Measurements from ENCODE around the gene ATG12. TPM values are rescaled to one million over a fixed set of nuclear protein-coding genes. Genes with fewer than 3 reads are reported as not detected.

The ATG12 gene
- total and polyA plus RNA-seq, 7 experiments from 2014 or later: 47.9 to 141 (median 82.9) TPM

GRCh38 chr5:115796656-115797055 lies 44.7 kb downstream of the ATG12 start:
- no peak for ATAC-seq
- Histone ChIP-seq H3K9me3 (ENCODE audit: control insufficient read depth in 2 of 3, low read length in 3 of 3) (no peaks in the 10 kb centered on the region), H3K4me1 (ENCODE audit: control insufficient read depth in 2 of 2, insufficient read depth in 2 of 2, low read length in 2 of 2) (no peaks in the 10 kb centered on the region), H3K27me3 (ENCODE audit: control insufficient read depth in 2 of 2, insufficient read depth in 2 of 2, low read length in 2 of 2) (no peaks in the 10 kb centered on the region), H3K27ac (ENCODE audit: low read depth, low read length) (no peak overlapping the region), H3K4me3 (ENCODE audit: low read length) (no peak overlapping the region), H3K36me3 (ENCODE audit: control insufficient read depth in 2 of 3, insufficient read depth in 3 of 3, low read length in 3 of 3) (no peaks in the 10 kb centered on the region)
- Mint-ChIP-seq H3K27ac (peak overlapping the region in 1 of 9 donors; percentile 31), H3K27me3 (peaks cover 14 to 46% (median 31%) of the 10 kb centered on the region in 5 donors), H3K4me1 (peaks cover 0 to 7% (median 0%) of the 10 kb centered on the region in 7 donors), H3K4me3 (no peak overlapping the region), H3K36me3 (no peaks in the 10 kb centered on the region), H3K9me3 (no peaks in the 10 kb centered on the region)
- intact Hi-C loops (cut with micrococcal nuclease): no loop called here
- CTCF ChIA-PET: interaction anchor here (0.5 kb wide), 1 partner anchor 224 kb away, joined by 3 read pairs; no protein-coding TSS in a partner anchor
- POLR2A ChIA-PET: no interaction called here
- DNase-seq: no peak

- H3K9me3 ChIP-seq (ENCODE audit: control insufficient read depth in 2 of 3, low read length in 3 of 3): no peaks in the 10 kb centered on the region
- ChIA-PET POLR2A (no interaction called here), CTCF (no interaction called here)
- peaks cover 21 to 48% (median 37%) of the 10 kb centered on the region in 5 donors for H3K27me3 Mint-ChIP-seq
- H3K4me1 Mint-ChIP-seq: peaks cover 0 to 7% (median 0%) of the 10 kb centered on the region in 7 donors
- H3K4me3 ChIP-seq (ENCODE audit: low read length): no peak overlapping the region
- DNase-seq: no peak
- intact Hi-C loops (cut with micrococcal nuclease): no loop called here
- H3K27me3 ChIP-seq (ENCODE audit: control insufficient read depth in 2 of 2, insufficient read depth in 2 of 2, low read length in 2 of 2): no peaks in the 10 kb centered on the region
- H3K4me1 ChIP-seq (ENCODE audit: control insufficient read depth in 2 of 2, insufficient read depth in 2 of 2, low read length in 2 of 2): no peaks in the 10 kb centered on the region
- H3K9me3 Mint-ChIP-seq: peaks cover 0 to 2% (median 0%) of the 10 kb centered on the region in 11 donors
- no peaks in the 10 kb centered on the region for H3K36me3 Mint-ChIP-seq
- no peaks in the 10 kb centered on the region for H3K36me3 ChIP-seq (ENCODE audit: control insufficient read depth in 2 of 3, insufficient read depth in 3 of 3, low read length in 3 of 3)
- H3K27ac Mint-ChIP-seq: no peak overlapping the region
- H3K27ac ChIP-seq (ENCODE audit: low read depth, low read length): no peak overlapping the region
- ATAC-seq: no peak
- H3K4me3 Mint-ChIP-seq: no peak overlapping the region
These were observed 45.7 kb downstream of the ATG12 start for GRCh38 chr5:115795700-115796099.

- peaks cover 58 to 80% (median 73%) of the 10 kb centered on the region in 5 donors for H3K27me3 Mint-ChIP-seq
- H3K9me3 Mint-ChIP-seq: peaks cover 0 to 21% (median 0%) of the 10 kb centered on the region in 11 donors
These were observed 52.9 kb downstream of the ATG12 start for GRCh38 chr5:115788440-115788839.

GRCh38 chr5:115787426-115787825 lies 53.9 kb downstream of the ATG12 start:
- Mint-ChIP-seq H3K9me3 (peaks cover 0 to 21% (median 0%) of the 10 kb centered on the region in 11 donors), H3K4me3 (no peak overlapping the region), H3K4me1 (no peaks in the 10 kb centered on the region), H3K36me3 (peaks cover 0 to 3% (median 0%) of the 10 kb centered on the region in 5 donors), H3K27me3 (peaks cover 53 to 71% (median 69%) of the 10 kb centered on the region in 5 donors), H3K27ac (no peak overlapping the region)
- CTCF ChIA-PET: no interaction called here
- H3K9me3 ChIP-seq (ENCODE audit: control insufficient read depth in 2 of 3, low read length in 3 of 3): no peaks in the 10 kb centered on the region
- peaks cover 0 to 3% of the 10 kb centered on the region in 2 donors for H3K27me3 ChIP-seq (ENCODE audit: control insufficient read depth in 2 of 2, insufficient read depth in 2 of 2, low read length in 2 of 2)
- H3K4me1 ChIP-seq (ENCODE audit: control insufficient read depth in 2 of 2, insufficient read depth in 2 of 2, low read length in 2 of 2): no peaks in the 10 kb centered on the region
- intact Hi-C loops (cut with micrococcal nuclease): no loop called here
- H3K36me3 ChIP-seq (ENCODE audit: control insufficient read depth in 2 of 3, insufficient read depth in 3 of 3, low read length in 3 of 3): no peaks in the 10 kb centered on the region
- no peak for ATAC-seq
- H3K27ac ChIP-seq (ENCODE audit: low read depth, low read length): no peak overlapping the region
- H3K4me3 ChIP-seq (ENCODE audit: low read length): no peak overlapping the region
- POLR2A ChIA-PET: interaction anchor here (0.6 kb wide), 1 partner anchor 26 kb away, joined by 4 read pairs; no protein-coding TSS in a partner anchor
- DNase-seq: no peak

More at GRCh38 chr5:115788440-115788839, 52.9 kb downstream of the ATG12 start:
- H3K36me3 ChIP-seq (ENCODE audit: control insufficient read depth in 2 of 3, insufficient read depth in 3 of 3, low read length in 3 of 3): no peaks in the 10 kb centered on the region
- Mint-ChIP-seq H3K36me3 (peaks cover 0 to 3% (median 0%) of the 10 kb centered on the region in 5 donors), H3K4me1 (no peaks in the 10 kb centered on the region), H3K4me3 (no peak overlapping the region), H3K27ac (no peak overlapping the region)
- CTCF ChIA-PET: no interaction called here
- ATAC-seq: no peak
- intact Hi-C loops (cut with micrococcal nuclease): no loop called here
- no peaks in the 10 kb centered on the region for H3K27me3 ChIP-seq (ENCODE audit: control insufficient read depth in 2 of 2, insufficient read depth in 2 of 2, low read length in 2 of 2)
- no peaks in the 10 kb centered on the region for H3K9me3 ChIP-seq (ENCODE audit: control insufficient read depth in 2 of 3, low read length in 3 of 3)
- H3K4me1 ChIP-seq (ENCODE audit: control insufficient read depth in 2 of 2, insufficient read depth in 2 of 2, low read length in 2 of 2): no peaks in the 10 kb centered on the region
- H3K27ac ChIP-seq (ENCODE audit: low read depth, low read length): no peak overlapping the region
- DNase-seq: no peak
- H3K4me3 ChIP-seq (ENCODE audit: low read length): no peak overlapping the region
- POLR2A ChIA-PET: interaction anchor here (0.6 kb wide), 1 partner anchor 47 kb away, joined by 3 read pairs; no protein-coding TSS in a partner anchor

GRCh38 chr5:115785381-115786065 lies 55.8 kb downstream of the ATG12 start:
- Histone ChIP-seq H3K27me3 (ENCODE audit: control insufficient read depth in 2 of 2, insufficient read depth in 2 of 2, low read length in 2 of 2) (peaks cover 0 to 3% of the 10 kb centered on the region in 2 donors), H3K27ac (ENCODE audit: low read depth, low read length) (no peak overlapping the region), H3K4me3 (ENCODE audit: low read length) (no peak overlapping the region), H3K4me1 (ENCODE audit: control insufficient read depth in 2 of 2, insufficient read depth in 2 of 2, low read length in 2 of 2) (no peaks in the 10 kb centered on the region), H3K9me3 (ENCODE audit: control insufficient read depth in 2 of 3, low read length in 3 of 3) (no peaks in the 10 kb centered on the region), H3K36me3 (ENCODE audit: control insufficient read depth in 2 of 3, insufficient read depth in 3 of 3, low read length in 3 of 3) (no peaks in the 10 kb centered on the region)
- ATAC-seq (no peak), DNase-seq (no peak)
- ChIA-PET CTCF (no interaction called here), POLR2A (no interaction called here)
- peaks cover 0 to 3% (median 0%) of the 10 kb centered on the region in 5 donors for H3K36me3 Mint-ChIP-seq
- peaks cover 52 to 77% (median 64%) of the 10 kb centered on the region in 5 donors for H3K27me3 Mint-ChIP-seq
- intact Hi-C loops (cut with micrococcal nuclease): no loop called here
- H3K4me1 Mint-ChIP-seq: no peaks in the 10 kb centered on the region
- H3K9me3 Mint-ChIP-seq: peaks cover 0 to 17% (median 0%) of the 10 kb centered on the region in 11 donors
- no peak overlapping the region for H3K27ac Mint-ChIP-seq
- no peak overlapping the region for H3K4me3 Mint-ChIP-seq

- peaks cover 0 to 3% of the 10 kb centered on the region in 2 donors for H3K27me3 ChIP-seq (ENCODE audit: control insufficient read depth in 2 of 2, insufficient read depth in 2 of 2, low read length in 2 of 2)
- Mint-ChIP-seq H3K4me1 (no peaks in the 10 kb centered on the region), H3K36me3 (no peaks in the 10 kb centered on the region), H3K4me3 (no peak overlapping the region), H3K27me3 (peaks cover 11 to 32% (median 25%) of the 10 kb centered on the region in 5 donors), H3K9me3 (no peaks in the 10 kb centered on the region), H3K27ac (no peak overlapping the region)
- ChIA-PET CTCF (interaction anchor here (0.6 kb wide), 1 partner anchor 118 kb away, joined by 4 read pairs; no protein-coding TSS in a partner anchor), POLR2A (no interaction called here)
- intact Hi-C loops (cut with micrococcal nuclease): no loop called here
- H3K27ac ChIP-seq (ENCODE audit: low read depth, low read length): no peak overlapping the region
- no peaks in the 10 kb centered on the region for H3K4me1 ChIP-seq (ENCODE audit: control insufficient read depth in 2 of 2, insufficient read depth in 2 of 2, low read length in 2 of 2)
- H3K36me3 ChIP-seq (ENCODE audit: control insufficient read depth in 2 of 3, insufficient read depth in 3 of 3, low read length in 3 of 3): no peaks in the 10 kb centered on the region
- ATAC-seq (no peak), DNase-seq (no peak)
- H3K4me3 ChIP-seq (ENCODE audit: low read length): no peak overlapping the region
- H3K9me3 ChIP-seq (ENCODE audit: control insufficient read depth in 2 of 3, low read length in 3 of 3): no peaks in the 10 kb centered on the region
These were observed 62.9 kb downstream of the ATG12 start for GRCh38 chr5:115778417-115778816.
